ENCODE results near the gene GRK5.

GRK5 gene

DNA sequence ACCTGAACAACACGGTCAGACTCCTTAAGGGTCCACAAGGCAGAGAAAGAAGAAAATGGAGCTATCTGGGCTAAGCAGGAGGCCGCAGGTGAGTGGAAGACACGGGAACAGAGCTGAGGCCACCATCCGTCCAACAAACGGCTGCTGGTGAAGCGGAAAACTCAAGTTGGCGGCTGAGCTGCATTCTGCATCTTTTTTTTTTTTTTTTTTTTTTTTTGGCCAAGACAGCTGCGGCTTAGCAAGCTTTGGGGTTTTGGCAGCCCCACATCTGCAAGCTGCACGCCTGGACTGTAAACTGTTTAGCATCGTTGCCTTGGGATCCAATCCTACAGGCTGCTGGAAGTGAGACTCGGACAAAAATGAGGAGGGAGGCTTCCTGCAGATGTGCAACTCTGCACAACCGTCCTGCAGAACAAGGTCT is 297.8 kb downstream of the GRK5 start:
- no peak for DNase-seq (ENCODE audit: low read depth, low spot score)
